HG02798 (cell line): ENCODE results near the gene VHLL.

ENCODE experiments used
- ATAC-seq: cut with Tn5 transposase; IDR thresholded peaks from one replicate; pipeline ENCODE4 v1.9.1; 2021; ENCODE audit warnings: mild to moderate bottlenecking; ENCODE audit not compliant: unreplicated experiment, poor library complexity

VHLL gene

DNA sequence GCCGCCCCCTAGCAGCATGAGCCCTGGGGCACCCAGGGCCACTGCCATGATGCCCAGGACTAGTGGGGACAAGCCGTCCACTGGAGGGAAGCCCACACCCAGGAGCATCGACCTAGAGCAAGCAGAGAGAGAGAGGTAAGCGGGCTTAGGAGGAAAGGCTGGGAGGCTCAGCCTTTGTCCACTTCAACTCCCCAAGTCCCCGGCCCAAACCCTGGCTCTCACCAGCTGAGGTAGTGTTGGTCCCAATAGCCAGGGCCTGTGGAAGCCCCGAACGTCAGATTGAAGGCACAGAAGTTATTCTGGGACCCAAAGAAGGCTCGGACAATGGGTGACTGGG is 6.0 kb downstream of the VHLL start:
- ATAC-seq: no peak

- ATAC-seq: peak; percentile 74
Observed at GRCh38 chr1:156291226-156292061, 7.7 kb downstream of the VHLL start.

- ATAC-seq: no peak
Observed at GRCh38 chr1:156289857-156290256, 9.2 kb downstream of the VHLL start.

DNA sequence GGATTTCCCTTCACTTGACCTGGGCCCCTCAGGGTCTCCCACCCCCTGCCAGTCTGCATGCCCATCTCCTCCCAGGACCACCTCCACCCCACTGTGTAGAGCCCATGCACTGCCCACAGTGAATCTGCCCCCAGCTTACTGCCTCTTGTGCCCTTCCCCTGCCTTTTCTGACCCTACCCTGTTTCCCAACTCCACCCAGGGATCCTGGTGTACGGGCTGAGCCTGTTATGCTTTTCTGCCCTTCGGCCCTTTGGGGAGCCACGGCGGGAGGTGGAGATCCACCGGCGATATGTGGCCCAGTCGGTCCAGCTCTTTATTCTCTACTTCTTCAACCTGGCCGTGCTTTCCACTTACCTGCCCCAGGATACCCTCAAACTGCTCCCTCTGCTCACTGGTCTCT is 13.0 kb downstream of the VHLL start:
- ATAC-seq: no peak

DNA sequence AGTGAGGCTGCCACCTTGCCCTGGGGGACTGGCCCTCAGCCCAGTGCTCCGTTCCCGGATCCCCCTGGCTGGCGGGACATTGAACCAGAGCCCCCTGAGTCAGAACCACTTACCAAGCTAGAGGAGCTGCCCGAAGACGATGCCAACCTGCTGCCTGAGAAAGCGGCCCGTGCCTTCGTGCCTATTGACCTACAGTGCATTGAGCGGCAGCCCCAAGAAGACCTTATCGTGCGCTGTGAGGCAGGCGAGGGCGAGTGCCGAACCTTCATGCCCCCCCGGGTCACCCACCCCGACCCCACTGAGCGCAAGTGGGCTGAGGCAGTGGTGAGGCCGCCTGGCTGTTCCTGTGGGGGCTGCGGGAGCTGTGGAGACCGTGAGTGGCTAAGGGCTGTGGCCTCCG is 13.7 kb downstream of the VHLL start:
- ATAC-seq: no peak

DNA sequence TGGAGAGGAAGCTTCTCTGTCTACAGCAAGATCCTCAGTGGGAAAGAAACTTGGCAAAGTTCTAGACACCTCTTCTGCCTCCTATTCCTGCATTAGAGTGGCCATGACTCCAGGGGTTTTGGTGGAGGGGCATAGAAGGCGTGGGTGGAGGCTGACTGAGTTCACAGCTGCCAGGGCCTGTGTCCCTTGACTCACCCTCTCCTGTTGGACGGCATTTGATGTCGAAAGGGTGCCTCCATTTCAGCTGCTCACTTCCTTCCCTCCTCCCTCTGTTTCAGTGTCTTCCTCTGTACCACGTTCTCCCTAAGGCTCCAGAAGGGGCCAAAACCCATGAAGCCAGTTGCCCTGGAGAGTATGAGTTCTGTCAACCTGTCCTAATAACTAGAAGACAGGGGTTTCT is 14.3 kb downstream of the VHLL start:
- no peak for ATAC-seq

- no peak for ATAC-seq
Observed at GRCh38 chr1:156284112-156284511, 15.0 kb downstream of the VHLL start, which contains the start of gene TMEM79. TMEM79 (plus strand) TSS chr1:156284325; CDS start chr1:156285227, 902 bp downstream.

DNA sequence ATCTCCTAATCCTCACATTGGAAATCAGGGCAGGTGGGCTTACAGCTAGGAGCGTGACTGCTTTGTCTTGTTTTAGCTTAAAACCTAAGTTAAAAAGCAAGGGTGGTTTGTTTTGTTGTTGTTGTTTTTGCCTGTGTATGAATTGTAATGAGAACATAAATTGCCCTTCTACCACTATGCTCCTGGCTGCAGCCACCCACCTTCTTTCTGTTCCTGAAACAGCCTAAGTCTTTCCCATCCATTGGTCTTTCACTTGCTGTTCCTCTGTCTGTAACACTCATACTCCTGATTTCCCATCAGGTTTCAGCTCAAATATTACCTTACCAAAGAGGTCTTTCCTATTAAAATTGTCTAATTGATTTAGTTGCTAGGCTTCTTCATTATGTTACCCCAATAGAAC is 15.6 kb downstream of the VHLL start:
- ATAC-seq: no peak

DNA sequence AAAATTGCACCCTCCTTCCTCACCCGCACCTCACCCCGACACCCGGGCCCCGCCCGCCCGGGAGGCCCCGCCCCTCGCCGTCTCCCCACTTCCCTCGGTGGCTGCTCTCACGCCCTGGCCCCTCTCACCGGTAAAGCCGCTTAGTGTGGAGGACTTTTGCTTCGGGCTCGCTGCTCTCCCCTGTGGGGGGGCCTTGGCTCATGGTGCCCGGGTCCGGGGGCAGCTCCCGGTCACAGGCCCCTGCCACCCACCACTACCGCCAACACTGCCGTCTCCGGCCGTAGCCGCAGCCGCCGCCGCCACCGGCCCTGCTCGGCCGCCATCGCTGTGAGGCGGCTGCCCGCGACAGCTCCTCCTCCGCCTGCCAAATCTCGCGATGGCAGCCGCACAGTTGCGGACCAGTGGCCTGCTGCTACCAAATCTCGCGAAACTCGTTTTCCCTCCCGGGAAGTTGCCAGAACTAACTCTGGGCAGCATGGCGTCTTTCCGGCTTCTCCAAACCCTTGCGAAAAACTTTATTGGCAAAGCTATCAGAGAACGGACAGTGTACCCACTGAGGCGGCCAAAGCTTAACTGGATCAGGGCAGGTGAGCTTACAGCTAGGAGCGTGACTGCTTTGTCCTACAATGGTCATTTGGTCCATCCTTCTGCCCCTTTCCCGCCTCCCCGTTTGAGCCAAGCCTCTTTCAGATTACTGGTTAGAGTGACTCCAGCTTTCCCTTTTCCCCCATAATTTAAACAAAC is 16.5 kb downstream of the VHLL start, which contains the start of gene SMG5:
TSS of gene SMG5 (minus strand) at position 347 of the 744 bp plus-strand sequence. CDS start at position 202, 145 bp downstream.
- ATAC-seq: peak; percentile 81

DNA sequence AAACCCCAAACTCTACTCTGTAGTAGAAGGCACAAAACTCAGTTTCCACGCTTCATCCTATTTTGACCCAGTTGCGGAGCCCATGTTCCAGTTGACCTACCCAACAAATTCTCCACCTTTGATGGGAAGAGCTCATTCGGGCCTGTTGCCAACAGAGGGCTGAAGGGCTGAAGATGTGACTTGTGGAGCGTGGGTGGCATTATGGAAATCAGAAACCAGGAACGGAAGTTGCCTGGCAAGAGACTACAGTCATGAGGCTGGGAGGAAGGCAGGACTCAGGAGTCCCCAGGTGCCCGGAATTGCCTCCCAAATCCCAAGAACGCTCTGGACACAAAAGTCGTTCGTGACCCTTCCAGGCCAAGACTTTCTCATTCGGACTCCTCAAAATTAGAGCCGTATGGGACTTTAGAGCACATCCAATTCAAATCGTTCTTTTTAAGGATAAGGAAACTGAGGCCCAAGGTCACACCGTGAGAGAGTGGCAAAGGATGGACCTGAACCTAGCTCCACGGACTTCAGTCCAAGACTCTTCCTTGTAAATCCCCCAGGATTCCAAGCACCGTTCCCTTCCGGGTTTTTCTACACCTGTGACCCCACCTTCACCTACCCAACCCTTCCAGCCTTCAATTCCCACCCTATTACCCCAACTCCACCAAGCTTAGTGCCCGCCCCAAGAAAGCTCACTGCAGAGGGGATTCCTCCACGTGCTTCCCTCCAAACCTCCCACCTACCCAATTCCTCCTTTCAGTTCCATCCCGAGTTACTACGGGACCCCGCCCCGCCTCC is 17.2 kb downstream of the VHLL start:
- no peak for ATAC-seq

DNA sequence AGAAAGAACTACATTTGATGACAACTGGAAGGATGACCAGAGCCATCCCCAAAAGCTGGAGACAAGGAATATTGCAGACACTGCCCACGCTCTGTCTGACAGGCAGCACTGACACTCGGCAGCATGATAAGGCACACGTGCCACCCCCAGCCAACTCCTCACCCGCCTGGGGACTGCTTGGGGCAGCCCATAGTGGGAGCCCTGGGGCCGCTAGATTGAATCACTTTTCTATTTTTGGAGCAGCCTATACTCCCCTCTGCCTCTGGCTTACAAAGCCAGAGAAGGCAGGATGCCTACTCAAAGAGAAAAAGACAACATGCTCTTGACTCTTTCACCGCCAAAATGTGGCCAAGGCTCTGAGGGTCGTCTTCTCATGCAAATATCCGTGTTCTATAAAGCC is 17.8 kb downstream of the VHLL start:
- ATAC-seq: peak; percentile 29

DNA sequence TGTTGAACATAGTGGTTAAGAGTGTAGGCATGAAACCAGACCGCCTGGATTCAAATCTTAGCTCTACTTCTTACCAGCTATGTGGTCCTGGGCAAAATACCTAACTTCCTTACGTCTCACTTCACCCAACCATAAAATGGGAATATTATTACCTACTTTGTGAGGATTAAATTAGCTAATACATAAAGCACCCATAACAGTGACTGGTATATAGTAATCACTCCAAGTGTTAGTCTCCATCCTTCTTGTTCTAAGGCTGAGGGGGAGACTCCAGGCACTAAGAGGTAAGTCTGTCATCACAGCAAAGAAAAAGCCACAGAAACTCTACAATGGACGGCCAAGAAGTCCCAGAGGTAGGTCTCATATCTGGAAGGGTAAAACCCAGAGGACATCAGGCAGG is 19.3 kb downstream of the VHLL start:
- no peak for ATAC-seq

DNA sequence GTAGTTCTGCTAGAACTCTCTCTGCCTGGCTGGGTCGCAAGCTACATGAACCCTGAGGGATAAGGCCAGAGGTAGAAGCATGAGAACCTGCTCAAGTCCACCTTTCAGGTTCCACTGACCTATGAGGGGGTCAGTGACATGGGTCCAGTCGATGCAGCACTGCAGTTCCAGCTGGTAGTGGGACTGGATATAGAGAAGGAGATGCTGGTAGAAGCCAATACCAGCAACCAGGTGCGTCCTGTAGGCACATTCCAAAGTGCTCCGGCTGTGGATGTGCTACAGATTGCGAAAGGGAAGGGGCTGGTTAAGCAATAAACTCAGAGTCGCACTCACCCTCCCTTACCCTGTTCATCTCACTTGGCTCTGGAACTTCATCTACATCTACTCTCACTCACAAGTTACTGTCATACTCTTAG is 22.1 kb downstream of the VHLL start:
- no peak for ATAC-seq

DNA sequence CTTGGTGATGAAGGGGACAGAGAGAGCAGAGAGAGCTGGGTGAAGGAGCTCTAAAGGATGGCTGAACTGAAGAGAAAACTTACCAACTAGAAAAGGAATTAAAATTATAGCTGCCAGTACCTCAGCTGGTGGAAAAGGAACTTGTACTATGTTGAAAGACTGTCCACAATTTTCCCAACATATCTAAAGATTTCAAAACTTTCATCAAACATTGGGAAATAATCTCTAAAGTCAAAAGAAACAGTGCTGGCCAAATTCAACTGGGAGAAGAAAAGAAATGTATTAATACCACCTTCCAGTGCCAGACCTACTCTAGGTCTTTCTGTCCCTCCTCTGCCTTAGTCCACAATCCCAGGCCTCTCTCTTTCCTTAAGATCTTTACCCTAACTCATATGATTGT is 22.6 kb downstream of the VHLL start:
- ATAC-seq: no peak

DNA sequence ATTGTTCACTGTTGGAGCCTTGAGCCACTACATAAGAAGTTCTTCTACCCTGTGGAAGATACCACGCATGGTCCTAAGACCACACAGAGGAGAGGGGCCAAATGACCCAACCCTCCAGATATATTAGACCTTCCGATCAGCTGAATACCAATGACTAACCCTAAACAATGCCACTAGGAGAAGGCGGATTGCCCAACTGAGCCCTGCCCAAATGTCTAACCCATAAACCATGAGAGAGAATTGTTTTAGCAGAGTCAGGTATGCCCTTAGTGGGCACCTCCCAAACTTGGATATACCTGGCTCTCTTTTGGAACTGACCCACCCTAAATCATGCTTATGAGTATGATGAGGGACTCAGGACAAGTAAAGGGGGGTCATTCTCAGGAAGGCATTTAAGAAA is 28.8 kb downstream of the VHLL start:
- no peak for ATAC-seq

DNA sequence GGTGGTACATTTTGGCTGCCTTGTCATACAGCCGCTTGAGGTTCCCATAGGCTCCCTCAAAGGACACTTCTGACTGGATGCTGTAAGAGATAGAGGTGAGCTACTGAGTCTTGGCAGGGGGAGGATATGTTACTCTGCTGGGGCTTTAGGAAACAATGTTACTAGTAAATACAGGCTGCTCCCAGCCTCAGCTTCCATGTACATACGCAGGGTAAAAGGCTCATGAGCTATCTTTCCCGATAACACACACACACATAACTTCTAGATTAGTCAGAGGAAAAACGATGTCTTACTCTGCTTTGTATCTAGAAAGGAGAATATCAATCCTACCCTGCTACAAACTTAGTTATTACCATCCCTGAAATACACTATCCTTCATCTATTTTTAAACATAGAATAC is 30.8 kb downstream of the VHLL start:
- no peak for ATAC-seq

GRCh38 chr1:156266051-156266450 is 33.1 kb downstream of the VHLL start:
- no peak for ATAC-seq

GRCh38 chr1:156263288-156263655 is 35.8 kb downstream of the VHLL start:
- ATAC-seq: no peak

- no peak for ATAC-seq
Observed at GRCh38 chr1:156262461-156263287, 36.4 kb downstream of the VHLL start.

DNA sequence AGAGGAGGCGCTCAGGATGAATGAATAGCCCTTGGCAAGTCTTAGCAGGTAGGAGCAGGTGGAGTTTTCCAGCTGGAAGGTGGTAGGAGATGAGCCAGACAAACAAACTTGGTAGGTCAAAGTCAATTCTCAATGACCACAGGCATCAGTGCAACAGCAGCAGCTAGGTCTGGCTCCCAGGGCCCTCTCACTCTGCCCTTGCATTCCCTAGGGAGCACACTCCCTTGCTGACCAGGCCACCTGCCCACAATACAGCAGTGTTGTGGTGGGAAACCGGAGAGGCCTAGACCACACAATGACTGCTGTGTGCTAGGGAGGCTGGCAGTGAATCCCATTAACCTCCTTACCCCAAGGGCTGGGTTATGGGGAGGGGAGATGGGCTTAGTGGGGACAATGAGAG is 38.2 kb downstream of the VHLL start:
- no peak for ATAC-seq
